Mesothelial cell of epicardium (in vitro differentiated cells): ENCODE measurements around the gene CENPE. TPM values are rescaled to one million over a fixed set of nuclear protein-coding genes. Genes with fewer than 3 reads are reported as not detected.

ENCODE experiments used
- DNase-seq, 2 experiments: peaks; one replicate each; pipeline ENCODE4 v3.0.0; 2021; ENCODE audit warnings: low spot score in 2 of 2; ENCODE audit not compliant: unreplicated experiment in 2 of 2
- H3K27ac Mint-ChIP-seq: 2 replicates; pipeline ENCODE4 v1.8.0; 2021; ENCODE audit warnings: mixed read lengths
- H3K27me3 Mint-ChIP-seq: 2 replicates; pipeline ENCODE4 v1.8.0; 2021; ENCODE audit warnings: low read depth, mixed read lengths
- H3K36me3 Mint-ChIP-seq: 2 replicates; pipeline ENCODE4 v1.8.0; 2021; ENCODE audit warnings: mixed read lengths
- H3K4me1 Mint-ChIP-seq: 2 replicates; pipeline ENCODE4 v1.8.0; 2021; ENCODE audit warnings: mixed read lengths
- H3K4me3 Mint-ChIP-seq: 2 replicates; pipeline ENCODE4 v1.8.0; 2021; ENCODE audit warnings: mild to moderate bottlenecking, moderate library complexity, mixed read lengths
- H3K9me3 Mint-ChIP-seq: 2 replicates; pipeline ENCODE4 v1.8.0; 2021; ENCODE audit warnings: mixed read lengths
- CTCF ChIP-seq: fragments of 200-600 bp; sonication (generic); IDR thresholded peaks from one replicate; pipeline ENCODE4 v1.5.0; 2021; ENCODE audit warnings: antibody characterized with exemption; ENCODE audit not compliant: unreplicated experiment
- total RNA-seq: library from RNA; stranded (reverse); gene quantifications from 3 replicates; pipeline ENCODE4 v1.2.1, GENCODE V29; 2021

Gene CENPE
- total RNA-seq, 1 donor from 2014 or later, result 14.2 TPM

GRCh38 chr4:103123114-103123513 lies 75.0 kb downstream of the CENPE start:
- H3K36me3 Mint-ChIP-seq, result peaks cover 21% of the 10 kb centered on the region
- no peaks in the 10 kb centered on the region for H3K27me3 Mint-ChIP-seq
- no peaks in the 10 kb centered on the region for H3K4me1 Mint-ChIP-seq
- no peak for TF ChIP-seq CTCF
- peaks cover 10% of the 10 kb centered on the region for H3K9me3 Mint-ChIP-seq
- DNase-seq, result no peak
- H3K27ac Mint-ChIP-seq, result no peak overlapping the region
- no peak overlapping the region for H3K4me3 Mint-ChIP-seq

DNA sequence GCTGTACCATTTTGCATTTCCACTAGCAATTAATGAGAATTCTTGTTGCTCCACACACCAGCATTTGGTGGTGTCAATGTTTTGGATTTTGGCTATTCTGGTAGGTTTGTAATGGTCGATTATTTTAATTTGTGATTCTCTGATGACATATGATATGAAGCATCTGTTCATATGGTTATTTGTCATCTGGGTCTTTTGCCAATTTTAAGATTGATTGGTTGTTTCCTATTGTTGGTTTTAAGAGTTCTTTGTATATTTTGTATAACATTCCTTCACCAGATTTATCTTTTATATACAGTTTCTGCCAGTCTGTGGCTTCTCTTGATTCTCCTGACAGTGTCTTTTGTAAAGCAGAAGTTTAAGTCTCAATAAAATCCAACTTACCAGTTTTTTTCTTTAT lies 80.0 kb downstream of the CENPE start:
- TF ChIP-seq CTCF, result no peak
- DNase-seq, result no peak
- H3K9me3 Mint-ChIP-seq, result no peaks in the 10 kb centered on the region
- H3K27ac Mint-ChIP-seq, result no peak overlapping the region
- H3K36me3 Mint-ChIP-seq, result peaks cover 5% of the 10 kb centered on the region
- H3K4me1 Mint-ChIP-seq, result no peaks in the 10 kb centered on the region
- no peak overlapping the region for H3K4me3 Mint-ChIP-seq
- no peaks in the 10 kb centered on the region for H3K27me3 Mint-ChIP-seq

GRCh38 chr4:103111598-103111997 lies 86.5 kb downstream of the CENPE start:
- peaks cover 7% of the 10 kb centered on the region for H3K36me3 Mint-ChIP-seq
- no peak for TF ChIP-seq CTCF
- no peaks in the 10 kb centered on the region for H3K4me1 Mint-ChIP-seq

GRCh38 chr4:103108542-103108941 lies 89.6 kb downstream of the CENPE start:
- DNase-seq, result no peak
- Mint-ChIP-seq H3K27me3 (no peaks in the 10 kb centered on the region), H3K9me3 (no peaks in the 10 kb centered on the region), H3K4me3 (no peak overlapping the region), H3K36me3 (peaks cover 11% of the 10 kb centered on the region), H3K4me1 (no peaks in the 10 kb centered on the region), H3K27ac (no peak overlapping the region)
- no peak for TF ChIP-seq CTCF

More at GRCh38 chr4:103111598-103111997, 86.5 kb downstream of the CENPE start:
- DNase-seq, result no peak
- no peaks in the 10 kb centered on the region for H3K27me3 Mint-ChIP-seq
- no peak overlapping the region for H3K27ac Mint-ChIP-seq
- H3K4me3 Mint-ChIP-seq, result no peak overlapping the region
- no peaks in the 10 kb centered on the region for H3K9me3 Mint-ChIP-seq

GRCh38 chr4:103105558-103106356 lies 92.4 kb downstream of the CENPE start:
- Mint-ChIP-seq H3K9me3 (no peaks in the 10 kb centered on the region), H3K27ac (no peak overlapping the region), H3K4me3 (no peak overlapping the region), H3K36me3 (peaks cover 11% of the 10 kb centered on the region), H3K4me1 (peaks cover under 1% of the 10 kb centered on the region), H3K27me3 (no peaks in the 10 kb centered on the region)
- no peak for DNase-seq
- TF ChIP-seq CTCF, result no peak

DNA sequence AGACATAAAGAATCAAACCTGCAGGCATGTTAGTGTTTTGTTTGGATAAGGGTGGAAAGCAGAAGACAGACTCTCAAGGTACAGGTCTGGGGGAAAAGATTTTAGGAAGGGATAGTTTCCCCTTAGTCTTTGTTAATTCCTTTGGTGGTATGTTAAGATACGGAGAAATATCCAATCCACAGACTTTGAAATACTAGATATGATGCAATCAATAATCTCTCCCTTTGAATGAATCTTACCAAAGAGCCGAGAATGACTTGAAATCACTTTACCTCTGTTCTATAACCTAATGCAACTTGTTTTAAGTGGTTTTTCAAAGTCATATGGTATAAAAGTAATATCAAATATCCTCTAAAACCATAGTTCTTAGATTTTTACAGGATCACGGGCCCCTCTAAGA lies 93.3 kb downstream of the CENPE start:
- no peak overlapping the region for H3K27ac Mint-ChIP-seq
- H3K27me3 Mint-ChIP-seq, result no peaks in the 10 kb centered on the region
- no peaks in the 10 kb centered on the region for H3K9me3 Mint-ChIP-seq
- H3K36me3 Mint-ChIP-seq, result peaks cover 11% of the 10 kb centered on the region
- no peak for TF ChIP-seq CTCF
- no peak for DNase-seq
- H3K4me3 Mint-ChIP-seq, result no peak overlapping the region
- H3K4me1 Mint-ChIP-seq, result peaks cover 2% of the 10 kb centered on the region
